GM10248 (cell line): ENCODE data around the gene DDX54.

Experiments used
- CTCF ChIA-PET: fragments of 300-600 bp; sonication (Branson Sonifier 250); formaldehyde crosslinking; extraction: SDS; loops from one replicate; lab custom pipeline; 2021; ENCODE audit warnings: antibody characterized with exemption; lab: Yijun Ruan, JAX
- POLR2A ChIA-PET: fragments of 350-650 bp; sonication (Branson Sonifier 250); formaldehyde crosslinking; extraction: SDS; loops from one replicate; lab custom pipeline; 2020; ENCODE audit warnings: antibody characterized with exemption; lab: Yijun Ruan, JAX
- DNase-seq: peaks from one replicate; pipeline ENCODE4 v3.0.0; 2012; ENCODE audit errors: extremely low spot score
- TF ChIP-seq, protein P1 (sequence below): IDR thresholded peaks from 2 replicates; pipeline ENCODE4 v1.5.1; 2012; ENCODE audit warnings: mild to moderate bottlenecking, low read depth; ENCODE audit errors: extremely low read depth, missing control alignments, control extremely low read depth

Gene DDX54

GRCh38 chr12:113133036-113133435, 52.2 kb downstream of the DDX54 start:
- CTCF ChIA-PET = interaction anchor here (1.1 to 6.0 kb wide), 8 partner anchors 10 to 60 kb away, joined by 3 to 41 read pairs (median 4); partner anchors contain the start of gene CFAP73
- DNase-seq = no peak
- TF ChIP-seq, protein P1, sequence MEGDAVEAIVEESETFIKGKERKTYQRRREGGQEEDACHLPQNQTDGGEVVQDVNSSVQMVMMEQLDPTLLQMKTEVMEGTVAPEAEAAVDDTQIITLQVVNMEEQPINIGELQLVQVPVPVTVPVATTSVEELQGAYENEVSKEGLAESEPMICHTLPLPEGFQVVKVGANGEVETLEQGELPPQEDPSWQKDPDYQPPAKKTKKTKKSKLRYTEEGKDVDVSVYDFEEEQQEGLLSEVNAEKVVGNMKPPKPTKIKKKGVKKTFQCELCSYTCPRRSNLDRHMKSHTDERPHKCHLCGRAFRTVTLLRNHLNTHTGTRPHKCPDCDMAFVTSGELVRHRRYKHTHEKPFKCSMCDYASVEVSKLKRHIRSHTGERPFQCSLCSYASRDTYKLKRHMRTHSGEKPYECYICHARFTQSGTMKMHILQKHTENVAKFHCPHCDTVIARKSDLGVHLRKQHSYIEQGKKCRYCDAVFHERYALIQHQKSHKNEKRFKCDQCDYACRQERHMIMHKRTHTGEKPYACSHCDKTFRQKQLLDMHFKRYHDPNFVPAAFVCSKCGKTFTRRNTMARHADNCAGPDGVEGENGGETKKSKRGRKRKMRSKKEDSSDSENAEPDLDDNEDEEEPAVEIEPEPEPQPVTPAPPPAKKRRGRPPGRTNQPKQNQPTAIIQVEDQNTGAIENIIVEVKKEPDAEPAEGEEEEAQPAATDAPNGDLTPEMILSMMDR = no peak
- POLR2A ChIA-PET = no interaction called here

DNA sequence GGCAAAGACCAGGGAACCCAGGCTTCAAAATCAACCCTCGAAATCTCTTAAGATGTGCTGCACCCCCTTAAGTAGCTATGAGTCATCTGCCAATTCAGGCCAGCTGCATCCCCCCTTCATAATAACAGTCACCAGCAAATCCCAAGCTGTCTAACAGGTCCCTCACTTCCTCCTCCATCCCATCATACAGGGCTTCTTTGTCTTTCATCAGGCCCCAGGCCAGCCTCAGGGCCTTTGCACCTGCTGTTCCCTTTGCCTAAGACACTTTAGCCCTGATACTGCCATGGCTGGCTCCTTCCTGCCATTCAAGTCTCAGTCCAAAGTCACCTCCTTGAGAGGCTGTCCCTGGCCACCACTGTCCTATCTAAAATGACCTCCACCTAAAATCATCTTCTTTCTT, 53.7 kb downstream of the DDX54 start:
- TF ChIP-seq, protein P1 = no peak
- DNase-seq = no peak
- CTCF ChIA-PET = interaction anchor here (0.8 to 6.0 kb wide), 8 partner anchors 21 to 138 kb away, joined by 3 to 41 read pairs (median 4); partner anchors contain the start of gene CFAP73
- POLR2A ChIA-PET = interaction anchor here (1.1 kb wide), 1 partner anchor 17 kb away, joined by 4 read pairs; no protein-coding TSS in a partner anchor

- TF ChIP-seq, protein P1 = peak; percentile 36
- CTCF ChIA-PET = interaction anchor here (1.0 to 6.0 kb wide), 7 partner anchors 10 to 137 kb away, joined by 3 to 41 read pairs (median 4); partner anchors contain the start of gene CFAP73
- no peak for DNase-seq
- POLR2A ChIA-PET = interaction anchor here (1.1 kb wide), 1 partner anchor 16 kb away, joined by 4 read pairs; no protein-coding TSS in a partner anchor
Observed at GRCh38 chr12:113130457-113131135, 54.7 kb downstream of the DDX54 start.

DNA sequence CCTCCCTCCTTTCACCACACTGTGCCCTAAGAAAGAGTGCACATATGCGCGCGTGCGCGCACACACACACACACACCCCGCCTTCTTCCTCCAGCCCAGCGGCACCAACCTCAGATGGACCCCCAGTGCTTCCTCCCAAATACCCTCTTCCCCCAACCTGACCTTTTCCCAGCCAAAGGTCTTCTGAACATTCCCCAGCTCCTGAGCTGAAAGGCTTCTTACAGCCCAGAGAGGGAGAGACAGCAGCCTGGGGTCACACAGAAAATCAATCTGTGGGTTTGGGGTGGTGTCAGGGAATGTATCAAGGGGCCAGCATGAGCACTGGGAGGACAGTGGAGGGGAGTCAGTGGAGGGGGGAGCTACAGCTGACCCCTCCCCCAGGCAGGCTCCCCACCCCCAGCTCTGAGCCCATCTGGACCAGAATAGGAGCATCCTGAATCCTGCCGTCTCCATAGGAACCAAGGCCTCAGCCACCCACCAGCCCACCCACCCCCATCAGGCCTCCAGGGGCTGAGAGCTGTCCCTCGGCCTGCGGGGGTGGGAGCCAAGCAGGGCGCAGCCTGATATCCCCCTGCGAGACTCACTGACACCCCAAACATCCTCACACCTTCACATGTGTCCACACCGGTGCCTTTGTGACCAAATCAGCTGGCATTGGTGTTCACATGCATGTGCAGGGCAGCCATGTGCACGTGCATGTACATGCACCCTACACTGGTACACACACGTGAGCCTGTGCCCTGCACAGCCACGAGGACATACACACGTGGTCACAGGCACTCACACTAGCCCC, 55.4 kb downstream of the DDX54 start:
- CTCF ChIA-PET = interaction anchor here (0.9 to 6.0 kb wide), 7 partner anchors 9 to 83 kb away, joined by 3 to 41 read pairs (median 4); partner anchors contain the start of gene CFAP73
- POLR2A ChIA-PET = no interaction called here
- DNase-seq = no peak
- TF ChIP-seq, protein P1 = no peak

DNA sequence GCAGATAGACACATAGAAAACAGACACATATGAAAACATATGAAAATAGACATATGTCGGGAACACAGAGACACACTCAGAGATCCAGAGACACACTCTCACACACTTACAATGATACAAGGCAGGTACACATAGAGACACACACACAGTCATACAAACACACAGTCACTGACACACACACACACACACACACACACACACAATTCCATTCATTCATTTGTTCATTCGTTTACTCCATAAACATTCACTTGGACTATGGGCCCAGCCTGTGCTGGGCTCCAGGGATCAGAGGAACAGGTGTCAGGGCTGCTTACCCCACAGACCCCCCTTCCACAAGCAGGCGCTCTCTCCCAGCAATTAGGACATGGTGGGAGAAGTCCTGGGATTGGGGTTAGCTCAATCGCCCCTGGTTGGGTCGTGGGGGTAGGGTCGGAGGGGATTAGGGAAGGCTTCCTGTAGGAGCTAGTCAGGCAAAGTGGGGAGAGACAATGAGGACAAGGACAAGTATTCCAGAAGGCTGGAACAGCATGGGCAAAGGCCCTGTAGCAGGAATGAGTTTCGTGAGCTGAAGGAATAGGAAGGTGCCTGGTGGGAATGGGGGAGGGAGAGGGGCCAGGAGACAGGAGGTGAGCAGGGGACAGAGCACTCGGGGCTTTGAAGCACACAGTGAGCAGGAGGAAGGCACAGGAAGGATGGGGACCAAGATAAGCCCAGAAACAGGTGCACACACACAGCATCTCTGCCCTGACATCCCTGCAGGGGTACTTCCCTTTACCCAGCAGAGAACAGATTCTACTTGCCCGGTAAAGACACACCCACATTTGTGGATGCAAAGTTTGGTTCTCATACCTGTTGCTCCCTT, 56.2 kb downstream of the DDX54 start:
- CTCF ChIA-PET = interaction anchor here (0.9 to 3.4 kb wide), 3 partner anchors 11 to 82 kb away, joined by 3 to 16 read pairs (median 3); no protein-coding TSS in a partner anchor
- POLR2A ChIA-PET = no interaction called here
- DNase-seq = no peak
- TF ChIP-seq, protein P1 = no peak
